Midbrain (tissue), 1 donor: ENCODE results near the gene AKAP7.
A peak's percentile ranks its signal among the peaks of the same experiment; 100 is the strongest.

Source experiments
- DNase-seq: peaks from one replicate; lab custom pipeline; 2025; lab: John Stamatoyannopoulos, UW

The AKAP7 gene

GRCh38 chr6:131205481-131206244 lies 70.4 kb downstream of the AKAP7 start:
- no peak for DNase-seq

- DNase-seq, result no peak
These were observed 71.4 kb downstream of the AKAP7 start for GRCh38 chr6:131206463-131207251.

GRCh38 chr6:131208787-131209186 lies 73.5 kb downstream of the AKAP7 start:
- DNase-seq, result no peak

DNA sequence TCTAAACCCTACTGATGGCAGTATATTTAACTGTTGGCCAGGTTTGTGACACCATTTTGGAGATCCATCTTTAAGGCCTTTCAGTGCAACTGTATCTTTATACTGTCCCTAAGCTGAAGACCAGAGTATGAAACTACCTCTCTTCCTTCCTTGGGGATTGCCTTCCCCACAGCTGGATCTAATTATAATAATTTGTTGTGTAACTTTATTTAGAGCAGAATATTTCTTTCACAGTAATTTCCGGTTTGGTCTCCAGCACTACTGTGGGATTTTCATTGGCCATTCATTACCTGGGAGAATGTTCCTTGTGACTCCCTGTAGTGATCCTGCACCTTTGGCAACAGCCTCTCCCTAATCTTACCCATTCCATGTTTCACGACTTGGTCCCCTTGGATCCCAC lies 75.2 kb downstream of the AKAP7 start:
- DNase-seq, result no peak

- DNase-seq, result no peak
These were observed 76.8 kb downstream of the AKAP7 start for GRCh38 chr6:131212024-131212423.

- DNase-seq, result no peak
These were observed 77.6 kb downstream of the AKAP7 start for GRCh38 chr6:131212913-131213312.

DNA sequence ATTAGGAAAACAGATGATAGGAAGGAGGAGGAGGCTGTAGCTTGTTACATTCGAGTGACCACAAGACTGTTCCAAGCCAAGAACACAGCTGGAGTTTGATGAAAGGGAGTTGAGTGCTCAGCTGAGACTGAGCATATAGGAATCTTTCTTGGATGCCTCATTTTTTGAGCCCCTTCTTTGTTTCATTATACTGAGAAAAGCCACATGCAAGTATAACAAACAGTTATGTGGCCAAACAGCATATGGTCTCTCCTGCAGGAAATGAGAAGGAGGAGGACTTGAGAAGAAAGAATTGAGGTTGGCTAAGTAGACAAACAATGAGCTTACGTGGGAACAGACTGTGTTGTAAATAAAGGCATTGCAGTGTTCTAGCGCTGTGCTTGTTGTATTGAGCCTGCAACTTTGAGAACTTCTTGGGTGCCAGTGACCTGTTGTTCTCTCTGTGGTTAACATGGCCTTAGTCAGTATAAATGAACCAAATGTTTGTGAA lies 78.3 kb downstream of the AKAP7 start:
- DNase-seq, result no peak

DNA sequence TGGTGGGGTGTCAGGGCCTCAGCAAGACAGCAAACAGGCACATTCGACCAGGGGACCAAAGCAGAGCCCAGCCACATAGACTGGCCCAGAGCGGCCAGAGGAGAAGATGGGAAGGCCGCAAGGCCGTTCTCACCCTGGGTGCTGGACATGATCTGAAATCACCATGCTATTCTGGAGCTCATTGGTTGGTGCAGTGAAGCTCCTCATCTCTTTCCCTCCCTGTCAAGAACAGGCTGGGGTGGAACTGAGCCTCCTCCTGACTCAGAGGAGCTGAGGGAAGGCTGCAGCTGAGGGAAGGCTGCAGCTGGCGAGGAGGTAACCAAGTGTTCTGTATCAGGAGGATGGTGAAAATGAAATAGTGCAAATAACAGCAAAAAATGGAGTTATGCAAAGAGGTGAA lies 80.0 kb downstream of the AKAP7 start:
- DNase-seq, result no peak

DNA sequence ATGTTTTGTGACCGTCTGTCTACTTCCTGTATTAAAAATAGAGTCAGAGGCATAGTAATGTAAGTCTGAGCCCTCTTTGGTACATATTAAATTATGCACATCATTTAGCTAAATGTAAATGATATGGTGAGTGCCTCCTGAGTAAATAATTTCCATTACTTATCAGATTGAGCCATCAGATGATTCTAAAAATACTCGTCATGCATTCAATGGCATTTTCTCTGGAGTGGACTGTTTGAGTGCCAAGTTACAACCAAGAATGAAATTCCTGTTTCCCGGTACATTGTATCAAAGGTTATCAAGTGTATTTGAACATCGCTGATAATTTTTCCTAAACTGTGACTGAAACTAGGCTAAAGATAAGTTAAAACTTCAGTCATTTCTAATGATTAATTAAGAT lies 81.0 kb downstream of the AKAP7 start:
- DNase-seq, result no peak

- no peak for DNase-seq
These were observed 87.5 kb downstream of the AKAP7 start for GRCh38 chr6:131222773-131223172.

GRCh38 chr6:131223416-131223815 lies 88.1 kb downstream of the AKAP7 start:
- no peak for DNase-seq

GRCh38 chr6:131225127-131225526 lies 89.9 kb downstream of the AKAP7 start:
- DNase-seq, result no peak

- DNase-seq, result no peak
These were observed 90.7 kb downstream of the AKAP7 start for GRCh38 chr6:131225959-131226358.

DNA sequence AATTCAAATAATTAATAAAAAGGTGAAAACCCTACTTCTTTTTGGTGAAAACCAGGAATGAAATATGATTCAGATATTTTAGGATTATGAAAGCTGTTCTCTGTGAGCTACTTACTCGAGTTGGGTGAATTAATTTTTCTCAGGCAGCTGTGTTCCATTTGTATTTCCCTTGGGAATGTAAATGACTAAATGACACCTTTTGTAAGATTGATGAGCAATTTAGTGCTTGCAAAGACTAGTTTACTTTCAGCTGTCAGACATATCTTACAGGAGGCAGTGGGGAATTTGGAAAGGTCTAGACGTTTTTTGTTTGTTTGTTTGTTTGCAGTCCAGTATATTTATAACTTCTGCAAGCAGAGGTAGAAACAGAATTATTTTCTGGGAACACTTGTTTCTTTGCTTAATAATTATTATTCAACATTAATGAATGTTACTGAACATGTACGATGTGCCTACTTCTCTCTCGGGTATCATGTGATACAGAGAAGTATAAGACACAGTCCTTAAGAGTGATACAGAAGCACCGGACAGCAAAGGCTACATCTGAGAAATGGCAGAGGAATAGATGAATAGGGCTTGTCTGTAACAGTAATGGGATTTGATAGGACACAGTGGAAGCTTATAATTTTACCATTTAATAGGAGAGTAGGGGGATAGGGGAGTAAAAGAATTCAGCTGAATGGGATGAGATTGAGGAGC lies 91.3 kb downstream of the AKAP7 start:
- no peak for DNase-seq

- DNase-seq, result no peak
These were observed 91.9 kb downstream of the AKAP7 start for GRCh38 chr6:131227158-131227543.

- no peak for DNase-seq
These were observed 95.8 kb downstream of the AKAP7 start for GRCh38 chr6:131231103-131231502.

GRCh38 chr6:131231891-131232290 lies 96.6 kb downstream of the AKAP7 start:
- DNase-seq, result no peak

GRCh38 chr6:131244942-131245341 lies 109.7 kb downstream of the AKAP7 start:
- no peak for DNase-seq

DNA sequence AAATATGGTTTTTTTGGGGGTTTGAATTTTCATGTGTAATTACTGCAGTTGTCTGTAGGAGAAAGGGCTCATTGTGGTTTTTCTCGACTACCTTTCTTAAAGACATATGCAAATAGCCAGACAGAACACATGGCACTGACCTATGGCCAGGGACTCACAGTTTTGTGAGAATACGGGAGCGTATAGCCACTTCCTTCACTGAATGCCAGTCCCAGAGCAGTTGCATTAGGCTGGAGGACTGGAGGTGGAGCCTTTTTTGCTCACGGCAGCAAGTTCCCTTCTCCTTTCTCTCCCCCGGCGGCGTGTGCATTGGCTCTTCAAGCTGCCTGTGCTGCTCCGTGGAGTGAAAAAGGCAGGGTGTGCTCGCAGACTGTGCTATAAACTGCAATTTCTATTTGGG lies 114.9 kb downstream of the AKAP7 start:
- DNase-seq, result peak; percentile 61

GRCh38 chr6:131250936-131251335 lies 115.7 kb downstream of the AKAP7 start:
- DNase-seq, result no peak

DNA sequence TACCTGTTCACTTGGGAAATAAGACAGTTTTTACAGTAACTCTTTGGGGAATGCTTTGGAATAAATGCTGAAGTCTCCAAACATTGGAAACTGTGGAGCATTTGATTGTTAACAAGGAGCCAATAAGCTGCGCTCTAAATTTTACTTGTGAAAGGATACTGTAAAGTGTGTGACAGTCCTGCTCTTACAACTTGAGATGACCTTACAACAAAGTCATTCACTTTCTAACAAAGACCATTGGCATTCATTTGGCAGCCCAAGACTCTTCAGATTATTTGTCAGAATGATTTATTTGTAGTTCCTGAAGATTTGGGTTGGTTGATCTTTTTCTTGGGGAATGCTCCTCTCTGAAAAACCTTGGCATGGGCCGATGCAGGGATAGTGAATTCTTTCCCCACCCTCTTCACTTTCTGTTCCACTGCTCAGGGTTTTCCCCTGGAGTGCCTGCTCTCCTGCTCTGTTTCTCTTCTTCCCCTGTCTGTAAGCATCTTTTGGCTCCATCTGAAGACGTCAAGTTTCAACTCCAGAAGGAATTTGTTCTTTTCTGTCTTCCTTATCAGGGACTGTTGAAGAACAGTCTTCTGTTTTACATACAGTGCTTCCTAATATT lies 116.4 kb downstream of the AKAP7 start:
- no peak for DNase-seq

GRCh38 chr6:131255434-131255833 lies 120.2 kb downstream of the AKAP7 start:
- no peak for DNase-seq
